Bronchial epithelial cell (primary cell): ENCODE measurements around the gene NIF3L1. TPM values are rescaled to one million over a fixed set of nuclear protein-coding genes. Genes with fewer than 3 reads are reported as not detected.

Source experiments
- DNase-seq: peaks from one replicate; pipeline ENCODE4 v3.0.0-alpha.2; 2010; ENCODE audit warnings: low read depth
- FAIRE-seq: peaks from 2 replicates; lab custom pipeline; 2011; peaks lifted over from hg19 to GRCh38; lab: Jason Lieb, UNC
- H3K27me3 ChIP-seq: 2 replicates; pipeline ENCODE4 v1.5.1; 2011; ENCODE audit warnings: low read length; ENCODE audit not compliant: control insufficient read depth, insufficient read depth
- H3K36me3 ChIP-seq: 2 replicates; pipeline ENCODE4 v1.5.1; 2011; ENCODE audit warnings: low read length; ENCODE audit not compliant: control insufficient read depth, insufficient read depth
- H3K4me3 ChIP-seq: 2 replicates; pipeline ENCODE4 v1.5.1; 2011; ENCODE audit warnings: mild to moderate bottlenecking, low read depth, low read length, control low read depth
- CTCF ChIP-seq: IDR thresholded peaks from 2 replicates; pipeline ENCODE4 v1.5.1; 2011; ENCODE audit warnings: mild to moderate bottlenecking, moderate library complexity, low read length, control low read depth, inconsistent platforms; ENCODE audit not compliant: insufficient read depth, severe bottlenecking
- total RNA-seq: library from RNA; depleted of rRNA; stranded (reverse); fragments of >200 nt; gene quantifications from 2 replicates; pipeline ENCODE4 v1.2.1, GENCODE V29; 2014

Gene NIF3L1
- 21.5 and 24.2 TPM in 2 replicates for total RNA-seq

- DNase-seq: peak; percentile 93
- Histone ChIP-seq H3K27me3 (no peaks in the 10 kb centered on the region), H3K4me3 (peak within 1 kb of the TSS; percentile 57), H3K36me3 (peaks cover 3% of the 10 kb centered on the region)
- TF ChIP-seq CTCF: no peak
- FAIRE-seq: no peak
These were observed at the start of gene NIF3L1, which contains the start of gene PPIL3 for GRCh38 chr2:200888704-200889625. Gene NIF3L1 (plus strand): TSS chr2:200889371. CDS start chr2:200891944, 2,573 bp downstream. Gene PPIL3 (minus strand): TSS chr2:200889077. CDS start chr2:200887615, 1,462 bp downstream.

DNA sequence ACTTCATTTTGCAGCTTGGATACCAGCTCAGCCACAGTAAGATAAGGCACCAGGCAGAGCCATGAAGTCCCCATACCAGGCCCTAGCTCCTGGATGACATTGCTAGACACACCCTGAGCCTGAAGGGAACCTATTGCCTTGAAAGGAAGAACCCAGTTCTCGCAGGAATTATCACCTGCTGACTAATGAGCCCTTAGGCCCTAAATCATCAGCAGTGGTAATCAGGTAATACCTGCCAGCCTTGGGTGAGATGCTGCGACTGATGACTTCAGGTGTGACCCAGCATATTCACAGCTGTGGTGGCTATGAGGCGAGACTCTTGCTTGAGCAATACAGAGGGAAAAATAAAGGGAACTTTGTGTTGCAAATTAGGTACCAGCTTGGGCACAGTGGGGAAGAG lies 49.7 kb upstream of the NIF3L1 start:
- FAIRE-seq (no peak), DNase-seq (peak; percentile 90)
- H3K4me3 ChIP-seq: no peak overlapping the region
- no peaks in the 10 kb centered on the region for H3K36me3 ChIP-seq
- H3K27me3 ChIP-seq: no peaks in the 10 kb centered on the region
- TF ChIP-seq CTCF: no peak

DNA sequence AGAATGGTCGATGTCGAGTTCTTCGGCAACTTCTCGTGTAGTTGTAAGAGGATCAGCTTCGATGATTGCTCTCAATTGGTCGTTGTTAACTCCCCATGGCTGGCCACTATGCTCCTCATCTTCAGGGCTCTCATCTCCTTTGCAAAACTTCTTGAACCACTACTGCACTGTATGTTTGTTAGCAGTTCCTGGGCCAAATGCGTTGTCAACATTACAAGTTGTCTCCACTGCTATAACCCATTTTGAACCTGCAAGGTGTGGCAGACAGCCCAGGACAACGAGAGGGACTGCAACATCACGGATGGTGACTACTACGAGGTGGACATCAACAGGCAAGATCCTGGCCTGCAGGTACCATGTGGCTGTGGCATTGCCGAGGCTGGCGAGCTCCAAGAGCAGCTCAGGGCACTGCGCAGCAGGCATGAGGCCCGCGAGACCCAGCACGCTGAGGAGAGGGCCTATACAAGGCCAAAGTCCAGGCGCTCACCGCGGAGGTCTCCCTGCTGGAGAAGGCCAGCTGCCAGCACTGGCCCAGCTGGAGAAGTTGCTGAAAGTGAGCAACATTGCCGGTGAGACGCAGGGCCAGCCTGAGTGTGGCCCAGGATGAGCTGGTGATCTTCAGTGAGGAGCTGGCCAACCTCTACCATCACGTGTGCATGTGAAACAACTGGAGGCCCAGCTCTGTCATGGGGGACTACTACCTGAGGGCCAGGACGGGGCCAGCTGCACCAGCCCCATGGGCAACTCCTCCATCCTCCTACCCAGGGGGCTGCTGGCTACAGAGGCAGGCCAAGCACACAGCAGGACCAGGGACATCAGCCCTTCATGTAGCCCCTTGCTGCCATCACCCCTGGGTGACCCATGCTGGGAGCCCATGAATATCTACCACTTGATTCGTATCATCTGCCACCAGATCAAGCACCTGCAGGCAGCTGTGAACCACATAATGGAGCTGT lies 44.9 kb upstream of the NIF3L1 start:
- Histone ChIP-seq H3K27me3 (no peaks in the 10 kb centered on the region), H3K4me3 (no peak overlapping the region), H3K36me3 (no peaks in the 10 kb centered on the region)
- DNase-seq (no peak), FAIRE-seq (peak; percentile 13)
- no peak for TF ChIP-seq CTCF

- Histone ChIP-seq H3K4me3 (no peak overlapping the region), H3K36me3 (no peaks in the 10 kb centered on the region), H3K27me3 (no peaks in the 10 kb centered on the region)
- FAIRE-seq: peak; percentile 84
- no peak for DNase-seq
- no peak for TF ChIP-seq CTCF
These were observed 44.0 kb upstream of the NIF3L1 start for GRCh38 chr2:200845194-200845593.

- no peak for FAIRE-seq
- TF ChIP-seq CTCF: no peak
- no peaks in the 10 kb centered on the region for H3K27me3 ChIP-seq
- no peak overlapping the region for H3K4me3 ChIP-seq
- no peaks in the 10 kb centered on the region for H3K36me3 ChIP-seq
- DNase-seq: peak; percentile 81
These were observed 43.4 kb upstream of the NIF3L1 start for GRCh38 chr2:200845669-200846325.
